GM12875 (cell line): ENCODE data around the gene FAM171A1.

Experiments used
- H3K4me3 ChIP-seq: one replicate; pipeline ENCODE4 v1.5.1; 2011; ENCODE audit warnings: low read depth, low read length, control low read depth
- TF ChIP-seq, protein P1 (sequence below): IDR thresholded peaks from 2 replicates; pipeline ENCODE4 v1.5.1; 2011; ENCODE audit warnings: low read depth, mild to moderate bottlenecking, control low read depth, inconsistent platforms, low read length, moderate library complexity, borderline replicate concordance; ENCODE audit not compliant: insufficient read depth

The FAM171A1 gene

GRCh38 chr10:15316145-15316544 lies 54.9 kb downstream of the FAM171A1 start:
- H3K4me3 ChIP-seq: no peak overlapping the region
- TF ChIP-seq, protein P1, sequence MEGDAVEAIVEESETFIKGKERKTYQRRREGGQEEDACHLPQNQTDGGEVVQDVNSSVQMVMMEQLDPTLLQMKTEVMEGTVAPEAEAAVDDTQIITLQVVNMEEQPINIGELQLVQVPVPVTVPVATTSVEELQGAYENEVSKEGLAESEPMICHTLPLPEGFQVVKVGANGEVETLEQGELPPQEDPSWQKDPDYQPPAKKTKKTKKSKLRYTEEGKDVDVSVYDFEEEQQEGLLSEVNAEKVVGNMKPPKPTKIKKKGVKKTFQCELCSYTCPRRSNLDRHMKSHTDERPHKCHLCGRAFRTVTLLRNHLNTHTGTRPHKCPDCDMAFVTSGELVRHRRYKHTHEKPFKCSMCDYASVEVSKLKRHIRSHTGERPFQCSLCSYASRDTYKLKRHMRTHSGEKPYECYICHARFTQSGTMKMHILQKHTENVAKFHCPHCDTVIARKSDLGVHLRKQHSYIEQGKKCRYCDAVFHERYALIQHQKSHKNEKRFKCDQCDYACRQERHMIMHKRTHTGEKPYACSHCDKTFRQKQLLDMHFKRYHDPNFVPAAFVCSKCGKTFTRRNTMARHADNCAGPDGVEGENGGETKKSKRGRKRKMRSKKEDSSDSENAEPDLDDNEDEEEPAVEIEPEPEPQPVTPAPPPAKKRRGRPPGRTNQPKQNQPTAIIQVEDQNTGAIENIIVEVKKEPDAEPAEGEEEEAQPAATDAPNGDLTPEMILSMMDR: no peak

DNA sequence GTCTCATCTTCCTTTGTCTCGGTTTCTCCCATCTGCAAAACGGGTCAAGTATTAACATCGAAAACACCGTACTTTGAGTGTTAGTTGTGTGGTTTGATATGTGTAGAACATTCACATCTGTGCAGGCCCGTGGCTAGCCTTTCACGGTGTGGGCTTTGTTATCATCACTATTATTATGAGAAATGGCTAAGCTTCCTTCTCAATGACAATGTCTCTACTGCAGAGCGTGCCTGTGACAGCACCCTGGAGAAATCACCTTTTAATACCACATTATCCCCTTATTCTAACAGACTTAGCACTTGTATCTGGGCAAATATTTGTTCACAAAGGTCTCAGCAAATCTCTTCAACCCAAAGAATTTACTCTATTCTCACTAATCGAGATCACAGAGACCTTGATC lies 55.8 kb downstream of the FAM171A1 start:
- H3K4me3 ChIP-seq: no peak overlapping the region
- TF ChIP-seq, protein P1: no peak

- H3K4me3 ChIP-seq: no peak overlapping the region
- TF ChIP-seq, protein P1: no peak
These were observed 56.5 kb downstream of the FAM171A1 start for GRCh38 chr10:15314482-15315045.

DNA sequence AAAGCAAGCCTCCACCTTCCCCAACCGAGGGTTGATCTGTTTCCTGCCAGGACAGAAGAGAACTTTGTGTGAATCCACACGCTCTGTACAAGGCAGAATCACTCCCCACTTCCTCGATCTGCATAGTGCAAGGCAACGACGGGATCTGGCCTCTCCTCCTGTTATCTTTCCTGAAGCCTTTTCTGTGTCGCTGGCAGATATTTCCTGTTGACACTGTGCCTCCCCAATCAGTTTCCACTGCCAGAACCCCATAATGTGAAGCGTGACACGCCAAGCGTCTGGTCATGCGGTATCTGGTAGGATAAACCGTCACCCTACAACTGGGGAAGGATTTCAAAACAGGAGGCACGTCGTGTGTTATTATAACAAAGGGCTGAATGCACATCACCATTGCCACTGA lies 57.2 kb downstream of the FAM171A1 start:
- no peak overlapping the region for H3K4me3 ChIP-seq
- TF ChIP-seq, protein P1: no peak

DNA sequence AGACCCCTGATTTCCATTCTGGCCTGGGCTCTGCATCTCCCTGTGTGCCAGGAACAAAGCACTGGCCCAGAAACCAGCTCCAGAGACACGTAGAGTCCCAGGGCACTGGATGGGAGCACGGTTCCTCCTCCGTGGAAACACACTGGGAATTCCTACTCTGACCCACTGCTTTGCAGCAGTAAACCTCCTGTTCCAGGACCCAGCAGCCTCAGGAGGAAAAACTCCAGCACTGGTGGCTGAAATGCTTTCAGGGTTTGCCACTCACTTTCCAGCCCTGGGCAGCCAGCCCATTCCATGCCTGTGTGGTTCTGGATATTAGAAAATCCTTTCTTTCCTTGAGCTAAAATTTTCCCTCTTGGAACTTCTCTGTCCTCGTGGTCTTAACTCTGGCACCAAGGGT lies 58.0 kb downstream of the FAM171A1 start:
- TF ChIP-seq, protein P1: no peak
- H3K4me3 ChIP-seq: no peak overlapping the region

GRCh38 chr10:15311569-15312280 lies 59.4 kb downstream of the FAM171A1 start:
- no peak overlapping the region for H3K4me3 ChIP-seq
- TF ChIP-seq, protein P1: no peak
